Glomerular visceral epithelial cell (primary cell): ENCODE measurements around the gene ACSS3.
A peak's percentile ranks its signal among the peaks of the same experiment; 100 is the strongest.
"Not testable (repeated sequence)": the region's sequence is repeated elsewhere in the genome, so short reads cannot be mapped to it uniquely, and the experiment has no call there.

ENCODE experiments used
- DNase-seq: peaks from one replicate; pipeline ENCODE4 v3.0.0-alpha.2; 2016; ENCODE audit errors: extremely low spot score

ACSS3 gene, protein sequence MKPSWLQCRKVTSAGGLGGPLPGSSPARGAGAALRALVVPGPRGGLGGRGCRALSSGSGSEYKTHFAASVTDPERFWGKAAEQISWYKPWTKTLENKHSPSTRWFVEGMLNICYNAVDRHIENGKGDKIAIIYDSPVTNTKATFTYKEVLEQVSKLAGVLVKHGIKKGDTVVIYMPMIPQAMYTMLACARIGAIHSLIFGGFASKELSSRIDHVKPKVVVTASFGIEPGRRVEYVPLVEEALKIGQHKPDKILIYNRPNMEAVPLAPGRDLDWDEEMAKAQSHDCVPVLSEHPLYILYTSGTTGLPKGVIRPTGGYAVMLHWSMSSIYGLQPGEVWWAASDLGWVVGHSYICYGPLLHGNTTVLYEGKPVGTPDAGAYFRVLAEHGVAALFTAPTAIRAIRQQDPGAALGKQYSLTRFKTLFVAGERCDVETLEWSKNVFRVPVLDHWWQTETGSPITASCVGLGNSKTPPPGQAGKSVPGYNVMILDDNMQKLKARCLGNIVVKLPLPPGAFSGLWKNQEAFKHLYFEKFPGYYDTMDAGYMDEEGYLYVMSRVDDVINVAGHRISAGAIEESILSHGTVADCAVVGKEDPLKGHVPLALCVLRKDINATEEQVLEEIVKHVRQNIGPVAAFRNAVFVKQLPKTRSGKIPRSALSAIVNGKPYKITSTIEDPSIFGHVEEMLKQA

DNA sequence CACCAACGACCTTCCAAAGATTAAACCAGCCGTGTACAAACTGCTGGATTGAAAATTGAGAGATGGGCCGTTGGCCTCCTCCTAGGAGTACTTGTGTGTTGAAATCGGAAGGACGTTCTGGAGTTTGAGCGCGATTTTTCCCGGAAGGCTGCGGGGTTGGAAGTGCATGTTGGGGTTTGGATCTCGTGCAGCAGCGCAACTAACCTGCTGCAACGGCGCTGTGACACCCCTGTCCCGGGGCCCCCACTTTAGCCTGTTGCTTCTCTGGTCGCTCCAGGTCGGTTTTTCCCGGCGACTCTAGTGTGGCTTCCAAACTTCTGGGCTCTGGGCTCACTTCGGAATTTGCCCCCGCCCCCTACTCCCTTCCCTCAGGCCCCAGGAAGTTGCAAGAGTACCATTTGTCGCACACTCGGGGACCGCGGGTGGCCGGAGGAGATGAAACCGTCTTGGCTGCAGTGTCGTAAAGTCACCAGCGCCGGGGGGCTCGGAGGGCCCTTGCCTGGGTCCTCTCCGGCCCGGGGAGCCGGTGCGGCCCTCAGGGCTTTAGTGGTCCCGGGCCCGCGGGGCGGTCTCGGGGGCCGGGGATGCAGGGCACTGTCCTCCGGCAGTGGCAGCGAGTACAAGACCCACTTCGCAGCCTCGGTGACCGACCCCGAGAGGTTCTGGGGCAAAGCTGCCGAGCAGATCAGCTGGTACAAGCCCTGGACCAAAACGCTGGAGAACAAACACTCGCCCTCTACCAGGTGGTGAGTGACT, at the start of gene ACSS3:
ACSS3 (plus strand) TSS at position 394 of the 756 bp plus-strand sequence; CDS start at position 436, 42 bp downstream.
- DNase-seq: no peak

GRCh38 chr12:81034926-81035325, 43.0 kb upstream of the ACSS3 start:
- DNase-seq: no peak

DNA sequence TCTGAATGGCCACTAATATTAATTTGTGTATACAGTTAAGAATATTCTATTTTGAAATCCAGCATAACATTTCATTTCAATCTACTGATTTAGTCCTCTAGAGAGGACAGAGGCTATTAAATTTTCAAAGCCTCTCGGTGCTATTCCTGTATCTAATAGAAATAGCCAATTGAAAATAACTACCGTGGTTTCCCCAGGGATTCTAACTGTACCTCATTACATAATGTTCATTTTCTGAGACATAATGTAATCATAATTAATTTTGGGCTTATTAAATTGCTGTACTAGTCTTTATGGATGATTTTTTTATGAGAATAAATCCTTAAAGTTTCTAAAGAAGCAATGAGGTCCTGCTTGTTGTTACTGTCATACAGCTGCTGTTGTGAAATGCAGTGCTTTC, 38.6 kb upstream of the ACSS3 start:
- no peak for DNase-seq

DNA sequence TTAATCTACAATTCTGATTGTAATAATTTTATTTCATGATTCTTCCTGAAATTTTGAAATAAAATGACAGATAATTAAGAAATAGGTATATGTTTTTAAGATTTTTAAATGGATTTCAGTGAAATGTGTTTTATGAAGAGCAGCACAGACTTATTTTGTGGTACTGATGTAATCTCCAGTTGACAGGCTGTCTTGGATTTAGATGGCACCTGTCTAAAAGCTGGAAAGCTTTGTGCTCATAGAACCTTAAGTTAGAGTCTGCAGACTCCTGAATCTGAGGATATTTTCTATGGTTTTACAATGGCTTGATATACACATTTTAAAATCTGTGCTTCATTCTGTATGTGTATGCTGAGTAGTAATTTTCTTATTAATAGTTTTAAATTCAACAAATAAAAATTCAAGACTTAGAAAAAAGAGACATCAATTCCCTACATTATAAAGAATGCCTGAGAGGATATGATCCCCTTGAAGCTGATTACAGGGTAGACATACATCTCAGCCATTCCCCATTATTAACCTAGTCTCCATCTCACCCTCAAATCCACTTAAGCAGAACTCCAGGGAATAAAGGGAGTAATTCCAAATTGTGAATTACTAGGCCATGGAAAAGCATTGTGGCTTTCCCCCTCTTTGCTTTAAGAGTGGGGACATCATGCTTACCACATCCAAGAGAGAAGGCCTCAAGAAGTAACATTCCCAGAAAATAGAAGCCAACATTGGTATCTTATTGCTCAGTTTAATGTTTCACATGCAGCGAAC, 33.7 kb upstream of the ACSS3 start:
- DNase-seq: no peak

DNA sequence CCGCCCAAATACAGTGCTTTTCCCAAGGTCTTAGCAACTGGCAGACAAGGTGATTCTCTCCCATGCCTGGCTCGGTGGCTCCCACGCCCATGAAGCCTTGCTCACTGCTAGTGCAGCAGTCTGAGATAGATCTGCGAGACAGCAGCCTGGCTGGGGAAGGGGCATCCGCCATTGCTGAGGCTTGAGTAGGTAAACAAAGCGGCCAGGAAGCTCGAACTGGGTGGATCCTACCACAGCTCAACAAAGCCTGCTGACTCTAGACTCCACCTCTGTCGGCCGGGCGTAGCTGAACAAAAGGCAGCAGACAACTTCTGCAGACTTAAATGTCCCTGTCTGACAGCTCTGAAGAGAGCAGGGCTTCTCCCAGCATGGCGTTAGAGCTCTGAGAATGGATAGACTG, 12.9 kb upstream of the ACSS3 start:
- not testable (repeated sequence) for DNase-seq

DNA sequence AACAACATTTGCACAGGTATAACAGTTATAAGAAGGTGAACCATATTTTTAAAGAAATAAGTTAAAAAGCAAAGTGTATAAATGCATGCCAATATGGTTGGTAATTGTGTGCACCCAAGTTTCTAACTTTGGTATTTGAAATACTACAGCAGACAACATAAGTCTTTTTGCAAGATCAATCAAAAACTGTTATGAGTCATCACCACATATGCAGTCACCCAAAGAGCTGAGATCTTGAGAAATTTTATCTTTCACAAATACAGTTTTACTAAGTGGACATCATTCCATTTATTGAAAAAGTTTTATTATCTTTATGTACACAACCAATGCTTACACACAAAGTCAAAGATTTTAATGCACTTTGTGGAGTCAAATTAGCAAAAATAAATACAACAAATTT, 7.0 kb upstream of the ACSS3 start:
- no peak for DNase-seq

DNA sequence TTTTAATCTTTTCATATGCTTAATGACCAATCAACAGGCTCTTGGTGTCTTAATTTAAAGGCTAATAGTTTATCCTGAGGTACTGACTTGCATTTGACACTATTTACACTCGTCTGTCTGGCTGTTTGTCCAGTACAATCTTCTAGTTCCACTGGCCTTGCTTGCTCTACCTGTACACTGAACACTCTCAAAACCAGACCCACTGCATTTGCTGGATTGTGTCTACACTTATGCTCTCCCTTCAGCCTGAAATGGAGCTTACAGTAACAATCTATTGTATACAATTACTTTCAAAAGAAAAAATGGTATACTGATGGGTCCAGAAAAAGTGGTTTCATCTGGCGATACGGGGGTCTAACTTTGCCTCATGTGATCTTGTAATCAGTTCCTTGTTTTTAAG, 2.3 kb upstream of the ACSS3 start:
- DNase-seq: no peak

DNA sequence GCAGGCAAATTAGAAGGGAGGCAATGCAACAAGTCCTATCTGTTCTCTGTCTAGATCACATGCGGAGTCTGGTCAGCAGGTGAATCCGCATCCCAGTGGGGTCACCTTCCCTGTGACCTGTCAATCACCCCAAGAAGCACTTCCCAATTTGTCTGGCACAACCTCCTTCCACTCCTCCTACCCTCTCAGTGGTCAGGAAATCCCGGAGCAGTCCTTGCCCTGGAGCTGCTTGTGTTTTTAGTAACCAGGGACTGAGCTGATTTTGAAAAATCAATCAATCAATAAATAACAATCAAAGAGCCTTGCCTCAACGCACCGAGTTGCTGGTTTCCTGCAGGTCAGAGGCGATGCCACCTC, 572 bp upstream of the ACSS3 start:
- no peak for DNase-seq

DNA sequence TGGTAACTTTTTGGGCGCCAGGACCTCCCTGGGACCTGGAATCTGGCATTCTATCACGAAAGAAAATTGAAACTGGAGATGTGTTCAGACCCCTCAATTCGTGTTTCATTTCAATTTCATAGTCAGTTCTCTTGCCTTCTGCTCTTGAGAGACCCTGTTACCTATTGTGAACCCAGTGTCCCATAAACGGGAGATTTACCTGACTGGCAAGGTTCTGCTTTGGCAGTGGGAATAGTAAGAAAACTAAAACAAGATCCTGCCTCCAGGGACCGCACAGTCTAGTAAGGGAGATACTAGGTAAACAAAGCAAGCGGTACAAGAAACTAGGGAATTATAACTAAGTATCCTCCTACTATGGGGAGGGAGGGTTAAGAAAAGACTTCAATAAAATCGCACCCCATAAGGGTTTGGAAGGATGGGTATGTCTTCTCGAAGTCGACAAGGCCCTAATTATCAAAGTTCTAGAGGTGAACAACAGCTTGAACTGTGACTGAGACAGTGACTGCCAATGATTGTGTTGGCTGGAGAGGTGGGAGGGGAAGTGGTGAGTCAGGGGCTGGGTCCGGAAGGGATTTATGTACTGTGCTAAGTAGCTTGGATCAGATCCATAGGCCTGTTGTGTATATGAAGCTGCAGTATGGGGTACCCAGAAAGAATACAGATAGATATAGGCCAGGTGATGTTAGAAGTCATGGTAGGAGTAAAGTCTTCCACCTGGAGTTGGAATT, 754 bp downstream of the ACSS3 start:
- DNase-seq: peak; percentile 6

DNA sequence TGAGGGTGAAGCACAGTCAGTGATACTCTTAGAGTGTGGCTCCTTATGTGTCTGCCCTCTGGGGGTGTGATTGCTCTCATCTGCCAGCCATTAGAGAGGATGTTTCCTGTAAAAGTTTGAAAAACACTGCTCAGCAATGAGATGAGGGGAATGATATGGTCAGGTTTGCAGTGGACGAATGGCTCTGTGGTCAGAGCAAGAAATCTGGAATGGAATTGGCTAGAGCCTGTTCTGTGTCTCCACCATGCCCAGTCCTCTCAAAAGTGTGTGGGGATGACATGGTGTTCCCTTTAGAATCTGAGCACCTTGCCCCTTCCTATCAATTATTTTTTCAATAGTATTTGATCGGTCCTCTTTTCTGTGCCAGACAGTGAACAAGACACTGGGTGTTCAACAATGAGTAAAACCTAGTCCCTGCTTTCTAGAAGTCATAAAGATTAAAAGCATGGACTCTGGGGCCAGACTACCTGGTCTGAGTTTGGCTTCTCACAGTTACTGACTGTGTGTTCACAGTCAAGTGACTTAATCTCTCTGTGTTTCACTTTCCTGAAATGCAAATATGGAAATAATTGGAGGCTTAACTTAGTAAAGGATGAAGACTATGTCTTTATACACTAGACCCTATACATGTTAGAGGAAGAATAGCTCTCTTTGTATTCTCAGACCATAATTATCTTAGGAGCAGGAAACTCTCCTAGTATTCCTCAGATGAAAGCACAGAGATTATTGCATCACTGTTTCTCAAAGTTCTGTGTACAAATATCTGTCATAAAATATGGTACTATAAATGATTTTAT, 1.6 kb downstream of the ACSS3 start:
- DNase-seq: no peak

DNA sequence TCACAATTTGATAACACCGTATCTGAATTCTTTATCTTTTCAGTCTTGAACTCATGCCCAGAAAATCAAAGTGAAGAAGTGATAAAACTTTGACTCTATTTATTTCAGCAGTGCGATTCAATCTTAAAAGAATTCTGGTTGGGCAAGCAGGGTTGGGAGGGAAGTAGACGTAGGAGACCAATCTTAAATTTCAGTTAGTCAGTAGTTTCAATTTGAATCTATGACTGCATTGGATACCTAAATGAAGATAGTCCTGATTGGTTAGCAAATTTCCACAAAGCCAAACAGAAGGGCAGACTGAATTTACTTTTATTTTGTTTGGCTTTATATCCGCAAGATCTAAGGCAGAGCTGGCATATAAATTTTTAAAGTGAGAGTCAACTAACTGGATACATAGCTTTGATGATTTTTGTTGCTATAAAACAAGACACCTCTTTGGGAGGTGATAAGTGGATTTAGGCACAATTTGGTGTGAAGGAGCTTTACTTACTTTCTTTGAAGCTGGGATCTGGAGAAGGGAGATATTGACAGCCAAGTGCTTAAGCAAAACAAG, 2.6 kb downstream of the ACSS3 start:
- no peak for DNase-seq

DNA sequence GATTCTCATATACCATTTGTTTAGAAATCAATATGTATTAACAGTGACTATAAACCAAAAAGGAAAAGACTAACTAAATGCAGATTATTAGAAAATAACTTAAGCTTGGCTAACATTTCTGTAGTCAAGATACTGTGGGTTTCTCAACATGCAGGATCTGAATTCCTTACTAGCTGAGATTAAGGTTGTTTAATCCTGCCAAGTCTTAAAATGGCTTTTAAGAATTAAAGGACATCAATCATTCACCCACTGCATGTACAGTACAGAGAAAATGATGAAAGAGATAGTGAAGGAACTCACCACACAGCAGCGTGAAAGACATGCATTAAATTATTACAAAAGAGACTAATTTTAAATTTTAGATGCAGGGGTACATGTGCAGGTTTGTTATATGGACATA, 3.8 kb downstream of the ACSS3 start:
- DNase-seq: no peak

DNA sequence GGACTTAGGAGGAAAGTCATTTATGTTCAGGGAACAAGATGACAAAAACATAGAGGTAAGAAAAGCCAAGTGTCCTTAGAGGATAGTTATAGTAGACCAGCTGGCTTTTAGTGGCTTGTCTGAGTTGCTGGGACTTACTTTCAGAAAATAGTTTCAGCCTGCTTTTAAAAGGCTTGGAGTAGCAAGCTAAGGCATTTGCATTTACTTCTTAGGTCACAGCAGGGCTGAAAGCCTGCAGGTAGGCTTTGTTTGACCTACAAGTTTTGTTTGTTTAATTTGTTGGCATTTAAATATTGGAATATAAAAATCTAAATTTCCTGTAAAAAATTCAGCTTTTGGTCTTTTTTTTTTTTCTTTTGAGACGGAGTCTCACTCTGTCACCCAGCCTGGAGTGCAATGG, 5.1 kb downstream of the ACSS3 start:
- no peak for DNase-seq

DNA sequence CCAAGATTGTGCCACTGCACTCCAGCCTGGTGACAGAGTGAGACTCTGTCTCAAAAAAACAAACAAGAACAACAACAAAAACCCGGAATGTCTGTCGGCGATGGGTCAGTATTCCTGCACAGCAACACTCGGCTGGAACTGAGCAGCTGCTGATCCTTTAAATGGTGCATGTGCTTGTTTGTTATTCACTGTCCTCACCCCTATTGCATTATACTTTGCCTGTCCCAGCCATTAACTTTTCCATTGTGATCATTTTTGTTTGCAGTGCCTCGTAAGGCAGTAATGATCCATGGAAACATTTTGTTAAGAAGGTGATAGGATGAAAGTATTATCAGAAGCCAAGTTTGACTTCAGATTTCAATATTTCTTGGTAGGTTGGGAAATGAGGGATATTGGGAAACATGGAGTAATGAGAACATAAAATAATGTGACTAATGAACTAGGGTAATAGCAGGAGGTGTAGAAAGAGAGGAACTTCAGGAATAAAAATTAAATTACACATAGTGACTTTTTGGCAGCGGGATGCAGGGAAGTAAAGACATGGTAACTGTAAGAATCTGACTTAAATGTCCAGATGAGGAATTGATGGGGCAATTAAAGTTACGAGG, 6.1 kb downstream of the ACSS3 start:
- DNase-seq: no peak

DNA sequence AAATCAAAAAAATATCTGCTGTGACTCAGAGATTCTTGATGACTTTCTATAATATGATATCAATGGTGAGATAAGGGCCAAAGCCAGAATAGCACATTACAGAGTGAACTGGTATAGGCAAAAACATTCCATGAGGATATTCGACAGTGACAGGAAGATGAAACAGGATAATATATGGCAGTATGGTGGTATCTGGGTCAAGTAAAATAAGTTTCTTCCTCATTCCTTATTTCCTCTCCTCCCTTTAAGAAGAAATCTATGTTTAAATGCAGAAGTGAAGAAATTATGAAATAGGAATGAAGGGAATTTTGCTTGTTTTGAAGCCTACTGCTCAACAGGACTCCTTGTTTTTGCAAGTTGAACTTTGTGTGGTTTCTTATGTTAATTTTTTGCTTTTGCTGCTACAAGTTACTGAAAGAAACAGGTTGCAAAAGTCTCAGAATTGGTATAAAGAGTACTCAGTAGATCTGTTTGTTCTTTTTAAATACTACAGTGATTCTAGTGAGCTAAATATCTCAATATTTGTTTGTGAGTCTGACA, 7.0 kb downstream of the ACSS3 start:
- no peak for DNase-seq

GRCh38 chr12:81085832-81086231, 8.0 kb downstream of the ACSS3 start:
- DNase-seq: no peak

GRCh38 chr12:81086342-81086741, 8.5 kb downstream of the ACSS3 start:
- no peak for DNase-seq

DNA sequence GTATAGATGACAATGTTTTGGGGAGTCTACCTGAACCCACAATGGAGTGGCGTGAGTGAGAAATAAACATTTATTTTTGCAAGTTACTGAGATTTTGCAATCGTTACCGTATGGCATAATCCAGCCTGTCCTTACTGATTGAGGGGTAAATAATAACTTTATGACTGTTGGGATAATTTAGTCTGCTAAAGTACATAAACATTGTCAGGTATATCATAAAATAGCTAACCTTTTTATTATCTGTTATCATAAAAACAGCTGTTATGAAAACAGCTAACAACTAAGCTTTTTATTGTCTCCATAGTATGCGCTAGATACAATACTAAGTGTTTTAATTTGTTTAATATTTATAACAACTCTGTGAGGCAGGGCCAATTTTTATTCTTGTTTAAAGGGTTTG, 10.3 kb downstream of the ACSS3 start:
- no peak for DNase-seq

- DNase-seq: no peak
Measured at GRCh38 chr12:81089412-81089811, 11.5 kb downstream of the ACSS3 start.
